Stimulated activated CD4-positive, alpha-beta T cell treated with anti-CD3 and anti-CD28 coated beads, Interleukin-4, amount 100 ng/mL, for 1 hour (primary cell): ENCODE data around the gene TMEM120B.

ENCODE experiments used
- DNase-seq: peaks from one replicate; pipeline ENCODE4 v3.0.0-alpha.2; 2020

TMEM120B gene

GRCh38 chr12:121823101-121823726, 110.7 kb downstream of the TMEM120B start:
- DNase-seq: no peak

GRCh38 chr12:121823727-121824115, 111.2 kb downstream of the TMEM120B start:
- DNase-seq: no peak

- no peak for DNase-seq
Observed at GRCh38 chr12:121825041-121825523, 112.5 kb downstream of the TMEM120B start.

GRCh38 chr12:121826318-121827150, 114.0 kb downstream of the TMEM120B start:
- DNase-seq: no peak

GRCh38 chr12:121827351-121828099, 115.0 kb downstream of the TMEM120B start:
- DNase-seq: no peak

- DNase-seq: no peak
Observed at GRCh38 chr12:121828306-121828705, 115.8 kb downstream of the TMEM120B start.

- DNase-seq: no peak
Observed at GRCh38 chr12:121828826-121829225, 116.3 kb downstream of the TMEM120B start.

GRCh38 chr12:121829250-121829918, 116.8 kb downstream of the TMEM120B start:
- no peak for DNase-seq

- DNase-seq: no peak
Observed at GRCh38 chr12:121830134-121830533, 117.6 kb downstream of the TMEM120B start.

GRCh38 chr12:121830588-121831265, 118.2 kb downstream of the TMEM120B start:
- DNase-seq: no peak
